NCI-H82 treated with DMSO at 0.1 percent for 48 hours (cell line): ENCODE data around the gene ARL9.
A peak's percentile ranks its signal among the peaks of the same experiment; 100 is the strongest.
"Not testable (repeated sequence)": the region's sequence is repeated elsewhere in the genome, so short reads cannot be mapped to it uniquely, and the experiment has no call there.

Experiments
- DNase-seq: peaks from one replicate; lab custom pipeline; 2025; ENCODE audit not compliant: unreplicated experiment; lab: John Stamatoyannopoulos, UW

ARL9 gene

GRCh38 chr4:56505269-56506130 is at the start of gene ARL9:
Gene ARL9 (plus strand): TSS chr4:56505791. CDS start chr4:56505863, 72 bp downstream.
- no peak for DNase-seq

- no peak for DNase-seq
Observed at GRCh38 chr4:56460085-56460484, 45.5 kb upstream of the ARL9 start.

- no peak for DNase-seq
Observed at GRCh38 chr4:56462157-56462556, 43.4 kb upstream of the ARL9 start.

- no peak for DNase-seq
Observed at GRCh38 chr4:56463711-56464110, 41.9 kb upstream of the ARL9 start.

GRCh38 chr4:56464581-56464980 is 41.0 kb upstream of the ARL9 start:
- no peak for DNase-seq

GRCh38 chr4:56465599-56466295 is 39.8 kb upstream of the ARL9 start:
- DNase-seq = no peak

GRCh38 chr4:56466296-56466761 is 39.3 kb upstream of the ARL9 start:
- not testable (repeated sequence) for DNase-seq

GRCh38 chr4:56466910-56467283 is 38.7 kb upstream of the ARL9 start:
- DNase-seq = no peak

- peak; percentile 58 for DNase-seq
Observed at GRCh38 chr4:56467284-56468096, 38.1 kb upstream of the ARL9 start, which contains the start of gene SRP72. Gene SRP72 (plus strand): TSS chr4:56467617. CDS start chr4:56467636, 19 bp downstream.

GRCh38 chr4:56468097-56468422 is 37.5 kb upstream of the ARL9 start:
- no peak for DNase-seq

- DNase-seq = no peak
Observed at GRCh38 chr4:56469489-56470210, 35.9 kb upstream of the ARL9 start.

- no peak for DNase-seq
Observed at GRCh38 chr4:56475917-56476316, 29.7 kb upstream of the ARL9 start.

GRCh38 chr4:56477192-56477702 is 28.3 kb upstream of the ARL9 start:
- no peak for DNase-seq

- no peak for DNase-seq
Observed at GRCh38 chr4:56480691-56481090, 24.9 kb upstream of the ARL9 start.

- DNase-seq = no peak
Observed at GRCh38 chr4:56496241-56496640, 9.3 kb upstream of the ARL9 start.

GRCh38 chr4:56511098-56511497 is 5.5 kb downstream of the ARL9 start:
- DNase-seq = no peak

GRCh38 chr4:56512166-56512565 is 6.6 kb downstream of the ARL9 start:
- DNase-seq = no peak

GRCh38 chr4:56513517-56513916 is 7.9 kb downstream of the ARL9 start:
- DNase-seq = no peak

GRCh38 chr4:56530269-56531148 is 24.9 kb downstream of the ARL9 start:
- DNase-seq = peak; percentile 56
